Measurements from ENCODE around the gene GAK.

DNA sequence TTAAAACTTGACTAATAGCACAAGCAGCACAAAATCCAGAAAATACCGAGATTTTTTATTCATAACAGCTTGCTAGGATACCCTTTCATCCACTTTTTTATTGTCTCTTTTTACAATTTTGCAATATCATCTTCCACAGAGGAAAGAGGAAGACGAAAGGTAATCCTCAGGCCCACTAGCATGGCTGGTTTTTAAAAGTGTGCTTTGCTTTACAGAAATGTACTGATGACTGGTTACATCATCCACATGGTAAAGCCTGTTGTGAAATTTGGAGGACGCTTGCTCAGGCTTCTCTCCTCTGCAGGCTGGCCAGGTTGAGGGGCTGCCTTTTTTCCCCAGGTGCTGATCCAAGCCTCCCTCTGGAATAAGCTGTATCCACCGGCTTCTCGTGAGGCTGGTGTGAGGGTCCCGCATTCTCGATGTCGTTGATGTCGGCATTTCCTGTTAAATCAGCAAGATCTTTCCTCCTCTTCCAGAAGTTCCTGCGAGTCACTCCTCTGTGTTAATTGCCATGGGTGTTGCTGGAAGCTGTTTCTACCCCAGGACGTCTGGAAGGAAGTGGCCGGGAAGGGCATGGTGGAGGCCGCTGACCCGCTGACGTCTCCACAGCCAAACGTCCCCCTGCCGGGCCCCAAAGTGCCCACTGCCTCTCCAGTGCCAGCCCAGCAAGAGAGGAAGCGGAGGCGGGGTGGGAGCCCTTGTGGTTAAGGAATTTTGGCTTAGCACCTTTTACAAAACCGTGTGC, 47.0 kb upstream of the GAK start:
- TF ChIP-seq, protein P1, sequence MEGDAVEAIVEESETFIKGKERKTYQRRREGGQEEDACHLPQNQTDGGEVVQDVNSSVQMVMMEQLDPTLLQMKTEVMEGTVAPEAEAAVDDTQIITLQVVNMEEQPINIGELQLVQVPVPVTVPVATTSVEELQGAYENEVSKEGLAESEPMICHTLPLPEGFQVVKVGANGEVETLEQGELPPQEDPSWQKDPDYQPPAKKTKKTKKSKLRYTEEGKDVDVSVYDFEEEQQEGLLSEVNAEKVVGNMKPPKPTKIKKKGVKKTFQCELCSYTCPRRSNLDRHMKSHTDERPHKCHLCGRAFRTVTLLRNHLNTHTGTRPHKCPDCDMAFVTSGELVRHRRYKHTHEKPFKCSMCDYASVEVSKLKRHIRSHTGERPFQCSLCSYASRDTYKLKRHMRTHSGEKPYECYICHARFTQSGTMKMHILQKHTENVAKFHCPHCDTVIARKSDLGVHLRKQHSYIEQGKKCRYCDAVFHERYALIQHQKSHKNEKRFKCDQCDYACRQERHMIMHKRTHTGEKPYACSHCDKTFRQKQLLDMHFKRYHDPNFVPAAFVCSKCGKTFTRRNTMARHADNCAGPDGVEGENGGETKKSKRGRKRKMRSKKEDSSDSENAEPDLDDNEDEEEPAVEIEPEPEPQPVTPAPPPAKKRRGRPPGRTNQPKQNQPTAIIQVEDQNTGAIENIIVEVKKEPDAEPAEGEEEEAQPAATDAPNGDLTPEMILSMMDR (IDR thresholded peaks at IDR 0.05; ENCODE audit: borderline replicate concordance, extremely low read depth, low read length, poor library complexity, severe bottlenecking), result no peak
- TF ChIP-seq EZH2 (IDR thresholded peaks at IDR 0.05; ENCODE audit: borderline replicate concordance, low read depth, low read length, severe bottlenecking), result no peak
